NCI-H2196 (cell line): ENCODE data around the gene SERPINB6.
"Not testable (repeated sequence)": the region's sequence is repeated elsewhere in the genome, so short reads cannot be mapped to it uniquely, and the experiment has no call there.

ENCODE experiments used
- DNase-seq: peaks from one replicate; lab custom pipeline; 2025; ENCODE audit not compliant: unreplicated experiment; lab: John Stamatoyannopoulos, UW

Gene SERPINB6

DNA sequence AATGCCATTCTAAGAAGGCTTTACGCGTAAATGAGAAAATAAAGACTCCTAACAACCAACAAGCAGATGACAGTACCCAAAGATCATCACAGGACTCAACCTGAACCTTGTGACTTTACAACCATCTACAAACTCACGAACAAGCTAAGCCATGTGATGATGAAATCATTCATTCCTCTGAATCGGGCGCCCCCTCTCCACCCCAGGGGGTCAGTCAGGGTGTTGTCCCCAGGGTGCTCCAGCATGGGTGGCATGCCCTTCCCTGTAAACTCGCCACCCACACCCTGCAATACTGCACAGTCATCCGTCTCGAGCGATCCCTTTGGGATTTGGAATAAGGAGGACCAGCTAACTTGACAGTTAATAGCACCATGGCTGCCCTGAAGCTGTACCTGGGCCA, 12.6 kb downstream of the SERPINB6 start:
- DNase-seq, result no peak

DNA sequence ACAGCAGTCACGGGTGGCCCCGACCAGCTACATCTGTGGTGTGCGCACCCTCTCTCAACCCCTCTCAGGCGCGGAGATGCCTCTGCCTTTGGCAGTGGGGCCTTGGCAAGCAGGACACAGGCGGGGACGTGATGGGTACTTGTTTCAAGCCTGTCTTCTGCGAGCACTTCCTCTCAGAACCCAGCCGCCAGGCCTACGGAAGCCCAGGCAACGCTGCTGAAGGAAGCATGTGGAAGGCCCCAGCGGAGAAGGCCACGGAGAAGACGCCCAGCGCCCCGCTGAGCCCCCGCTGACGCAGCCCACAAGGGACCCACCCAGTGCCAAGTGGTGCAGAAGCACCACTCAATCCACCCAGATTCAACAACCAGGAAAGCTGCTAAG, 13.0 kb downstream of the SERPINB6 start:
- DNase-seq, result no peak

GRCh38 chr6:2957696-2958330, 13.6 kb downstream of the SERPINB6 start:
- no peak for DNase-seq

DNA sequence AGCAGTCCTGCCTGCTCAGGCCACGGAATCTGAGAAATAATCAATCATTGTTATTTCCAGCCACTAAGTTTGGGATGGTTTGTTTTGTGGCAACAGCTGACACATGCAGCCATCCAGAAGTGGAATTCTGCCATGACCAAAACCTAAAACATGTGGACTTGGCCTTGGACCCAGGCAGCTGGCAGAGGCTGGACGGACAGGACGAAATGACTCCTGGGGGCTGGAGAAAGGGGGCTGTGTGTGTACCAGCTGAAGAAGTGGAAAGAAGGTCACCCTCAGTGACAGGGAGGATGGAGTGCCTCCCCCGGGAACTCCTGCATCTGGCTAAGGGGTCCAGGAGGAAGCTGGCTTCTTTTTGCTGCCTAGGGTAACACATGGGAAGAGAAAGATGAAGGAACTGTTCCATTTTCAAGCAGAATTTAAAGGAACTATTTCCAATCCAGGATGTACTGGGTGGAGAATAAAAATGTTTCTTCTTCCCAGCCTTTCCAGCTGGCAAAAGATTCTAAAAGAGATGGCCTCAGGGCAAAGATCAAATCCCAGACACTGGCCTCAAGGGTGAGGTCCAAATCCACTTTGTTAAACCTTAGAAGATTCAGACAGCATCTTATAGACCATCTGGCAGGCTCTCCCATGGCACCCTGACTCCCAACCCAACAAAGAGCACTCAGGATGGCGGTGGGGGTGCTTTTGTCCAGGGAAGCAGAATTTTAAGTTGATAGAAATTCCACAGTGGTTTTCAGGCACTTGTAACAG, 14.3 kb downstream of the SERPINB6 start:
- no peak for DNase-seq

DNA sequence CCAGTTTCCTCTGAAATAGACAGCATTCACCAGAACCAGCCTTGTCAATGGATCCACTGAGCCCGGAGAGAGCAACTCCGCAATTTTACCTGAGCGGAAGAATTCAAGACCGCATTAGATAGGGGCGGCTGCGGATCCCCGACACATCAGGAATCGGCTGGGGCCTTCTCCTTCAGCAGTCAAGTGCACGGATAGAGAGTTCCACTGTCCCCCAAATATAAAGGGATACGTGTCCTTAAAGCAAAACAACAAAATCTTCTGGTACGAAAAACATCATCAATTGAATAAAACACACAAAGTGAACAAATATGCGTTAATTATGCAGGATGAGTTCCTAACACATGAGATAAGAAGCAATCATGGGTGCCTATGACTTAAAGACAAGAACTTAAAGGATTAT, 18.3 kb downstream of the SERPINB6 start:
- DNase-seq, result no peak

DNA sequence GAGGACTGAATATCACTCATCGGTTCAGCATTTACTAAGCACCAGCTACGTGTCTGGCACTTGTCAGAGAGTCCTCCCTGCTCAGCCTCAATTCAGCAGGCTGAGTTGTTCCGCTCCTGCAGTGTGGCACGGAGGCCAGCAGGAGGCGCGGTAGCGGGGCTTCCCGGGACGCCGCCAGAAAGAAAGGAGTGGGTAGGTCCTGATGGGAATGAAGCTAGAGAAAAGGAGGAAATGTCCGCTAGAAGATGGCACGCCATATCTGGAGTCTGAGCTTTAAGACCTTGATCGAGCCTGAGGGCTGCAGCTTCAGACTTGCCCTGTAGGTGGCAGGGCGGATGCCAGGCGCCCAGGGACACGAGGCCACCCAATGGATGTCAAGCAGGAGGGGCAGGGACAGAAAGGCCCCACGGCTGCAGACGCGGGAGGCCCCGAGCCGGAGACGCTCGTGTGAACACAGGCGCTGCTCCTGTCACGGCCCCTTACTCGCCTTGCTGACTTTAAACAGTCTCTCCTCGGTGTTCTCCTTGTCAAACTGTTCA, 18.7 kb downstream of the SERPINB6 start:
- no peak for DNase-seq

- DNase-seq, result no peak
Observed at GRCh38 chr6:2951728-2952127, 19.6 kb downstream of the SERPINB6 start.

- no peak for DNase-seq
Observed at GRCh38 chr6:2950713-2951112, 20.7 kb downstream of the SERPINB6 start.

DNA sequence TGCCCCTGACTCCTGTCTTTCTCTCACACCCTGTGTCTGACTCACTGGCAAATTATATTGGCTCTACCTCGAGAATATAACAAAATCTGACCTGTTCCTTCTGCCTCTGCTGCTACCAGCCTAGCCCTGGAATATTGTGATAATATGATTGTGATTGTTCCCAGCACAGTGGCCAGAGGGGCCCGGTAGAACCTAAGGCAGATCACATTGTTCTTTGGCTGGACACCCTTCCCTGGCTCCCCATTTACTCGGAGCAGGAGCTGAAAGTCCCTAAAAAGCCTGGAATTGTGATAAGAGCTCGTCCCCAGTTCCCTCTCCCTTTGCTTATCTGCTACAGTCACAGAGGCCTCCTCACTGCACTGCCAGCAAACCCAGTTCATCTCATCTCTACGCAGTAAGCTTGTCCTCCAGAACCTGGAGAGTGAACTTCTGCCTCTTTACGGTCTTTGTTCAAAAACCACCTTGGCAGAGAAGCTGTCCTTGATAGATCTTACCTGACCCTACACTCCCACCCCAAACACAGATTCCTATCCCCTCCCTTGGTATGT, 21.8 kb downstream of the SERPINB6 start:
- no peak for DNase-seq

DNA sequence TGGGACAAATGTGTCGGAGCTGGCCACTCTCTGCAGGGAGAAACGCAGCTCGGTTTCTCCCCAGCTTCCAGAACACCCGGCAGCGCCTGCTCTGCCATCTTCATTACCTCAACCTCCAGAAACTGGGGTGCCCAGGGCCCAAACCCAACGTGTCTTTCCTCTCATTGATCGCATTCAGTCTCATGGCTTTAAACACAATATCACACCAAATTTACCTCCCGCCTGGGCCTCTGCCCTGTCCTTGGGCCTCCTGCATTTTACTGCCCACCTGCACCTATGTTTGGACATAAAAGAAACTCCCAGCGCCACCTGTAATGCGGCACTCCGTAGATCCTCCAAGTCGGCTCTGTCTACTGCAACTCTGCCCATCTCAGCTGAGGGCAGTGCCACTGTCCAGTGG, 22.2 kb downstream of the SERPINB6 start:
- DNase-seq, result no peak

GRCh38 chr6:2948228-2949025, 22.9 kb downstream of the SERPINB6 start:
- DNase-seq, result no peak

DNA sequence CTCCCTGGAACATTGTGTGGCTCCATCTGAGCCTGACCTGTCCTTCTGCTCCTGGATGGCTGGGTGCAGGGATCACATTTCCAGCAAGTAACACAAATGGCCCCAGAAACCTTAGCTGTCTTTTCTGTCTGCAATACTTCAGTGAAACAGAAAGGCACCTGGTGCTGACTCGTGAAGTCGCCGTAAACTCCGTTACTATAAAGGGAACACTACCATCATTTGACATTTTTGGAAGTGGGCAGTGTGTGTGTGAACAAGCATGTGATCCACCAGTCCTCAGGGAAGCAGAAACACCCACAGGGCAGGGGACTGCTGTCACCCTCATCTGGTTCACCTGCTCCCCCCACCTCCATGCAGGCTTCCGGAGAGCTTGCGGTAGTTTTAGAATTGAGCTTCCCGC, 23.9 kb downstream of the SERPINB6 start:
- no peak for DNase-seq

DNA sequence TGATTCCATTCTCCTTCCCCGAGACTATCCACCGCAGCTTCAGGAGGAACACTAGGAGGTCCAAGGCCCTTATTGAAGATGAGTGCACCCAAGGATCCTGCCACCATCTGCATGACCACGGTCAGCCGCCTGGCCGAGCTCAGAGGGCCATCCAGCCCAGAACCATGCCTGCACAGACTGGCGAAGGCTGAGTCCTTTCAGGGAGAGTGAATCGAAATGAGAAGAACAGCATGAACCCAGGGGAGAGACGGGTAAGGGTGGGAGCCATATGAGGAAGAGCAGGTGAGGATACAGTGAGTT, 26.3 kb downstream of the SERPINB6 start:
- no peak for DNase-seq

GRCh38 chr6:2944405-2945152, 26.8 kb downstream of the SERPINB6 start:
- no peak for DNase-seq

DNA sequence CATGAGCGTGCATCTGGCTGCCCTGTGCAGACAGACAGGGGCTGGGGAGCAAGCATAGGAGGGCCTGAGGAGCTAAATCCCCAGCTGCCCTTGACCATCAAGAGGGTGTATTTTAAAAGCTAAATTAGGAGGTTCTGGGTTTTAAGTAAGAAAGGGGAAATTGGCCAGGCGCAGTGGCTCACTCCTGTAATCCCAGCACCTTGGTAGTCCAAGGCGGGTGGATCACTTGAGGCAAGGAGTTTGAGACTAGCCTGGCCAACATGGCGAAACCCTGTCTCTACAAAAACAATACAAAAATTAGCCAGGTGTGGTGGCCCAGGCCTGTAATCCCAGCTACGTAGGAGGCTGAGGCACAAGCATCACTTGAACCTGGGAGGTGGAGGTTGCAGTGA, 27.8 kb downstream of the SERPINB6 start:
- DNase-seq, result no peak

DNA sequence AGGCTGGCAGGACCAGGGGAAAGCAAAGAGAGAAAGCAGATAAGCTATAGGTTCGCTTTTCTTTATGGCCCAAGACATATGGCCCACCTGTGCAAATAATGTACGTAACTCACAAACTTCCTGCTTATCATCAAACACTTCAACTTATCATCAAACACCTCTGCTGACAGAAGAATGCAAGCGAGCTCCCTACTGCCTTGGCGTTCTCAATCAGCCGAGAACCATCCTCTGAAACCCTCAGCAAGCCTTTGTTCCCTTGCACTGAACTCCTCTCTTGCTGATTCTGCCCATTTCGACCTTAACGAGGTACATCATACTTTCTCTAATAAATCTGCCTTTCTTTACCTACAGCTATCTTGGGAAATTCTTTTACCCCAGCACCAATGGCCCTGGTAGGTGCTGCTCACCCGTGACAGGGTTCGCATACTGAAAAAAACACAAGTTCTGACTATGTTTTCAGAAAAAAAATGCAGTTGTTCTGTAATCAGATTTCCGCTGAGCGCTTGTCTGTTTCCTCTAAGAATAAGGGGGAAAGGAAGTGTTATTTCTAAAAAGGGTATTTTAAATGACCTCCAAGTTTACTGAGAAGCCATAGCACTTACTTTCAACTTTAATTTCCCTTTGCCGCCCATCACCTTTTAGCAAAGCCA, 28.3 kb downstream of the SERPINB6 start:
- no peak for DNase-seq

- DNase-seq, result not testable (repeated sequence)
Observed at GRCh38 chr6:2942116-2942515, 29.3 kb downstream of the SERPINB6 start.

DNA sequence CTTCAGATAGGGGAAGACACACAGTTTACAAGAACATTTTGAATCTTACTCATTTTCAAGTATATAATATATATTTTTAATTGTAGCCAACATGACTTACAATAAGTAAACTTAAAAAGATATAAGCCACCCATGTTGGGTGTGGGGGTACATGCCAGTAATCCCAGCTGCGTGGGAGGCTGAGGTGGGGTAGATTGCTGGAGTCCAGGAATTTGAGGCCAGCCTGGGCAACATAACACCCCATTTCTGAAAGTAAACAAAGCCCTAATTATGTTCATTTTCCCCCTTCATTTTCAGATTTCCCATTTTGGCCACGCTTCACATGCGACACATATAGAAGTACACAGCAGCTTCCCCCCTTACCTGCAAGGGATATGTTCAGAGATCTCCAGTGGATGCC, 30.5 kb downstream of the SERPINB6 start:
- no peak for DNase-seq

- no peak for DNase-seq
Observed at GRCh38 chr6:2940010-2940850, 31.1 kb downstream of the SERPINB6 start.
